Measurements from ENCODE around the gene GABRA4.

GABRA4 gene

GRCh38 chr4:46993075-46994006, at the start of gene GABRA4:
Gene GABRA4 (minus strand): TSS chr4:46993581. CDS start chr4:46993424, 157 bp downstream.
- in situ Hi-C loops (cut with HindIII; ENCODE audit: low sequenced_read_pairs), result no loop called here

DNA sequence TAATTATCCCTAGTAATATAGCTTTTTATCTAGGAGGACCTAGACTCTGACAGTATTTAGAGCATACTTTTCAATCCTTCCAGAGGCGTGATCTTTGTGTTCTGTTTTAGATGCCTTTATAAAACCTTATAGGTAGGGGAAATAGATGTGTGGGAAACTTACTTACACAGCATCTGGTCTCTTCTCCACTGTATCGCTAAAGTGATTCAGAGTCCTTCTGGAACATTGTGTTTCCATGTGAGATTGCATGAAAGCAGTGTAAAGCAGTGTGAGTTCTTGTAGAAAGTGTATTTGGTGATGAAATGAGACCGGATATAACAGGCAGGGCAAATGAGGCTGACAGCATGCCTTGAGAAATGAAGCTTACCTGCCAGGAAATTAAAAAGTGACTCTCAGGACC, 47.4 kb upstream of the GABRA4 start:
- in situ Hi-C loops (cut with HindIII; ENCODE audit: low sequenced_read_pairs), result no loop called here

DNA sequence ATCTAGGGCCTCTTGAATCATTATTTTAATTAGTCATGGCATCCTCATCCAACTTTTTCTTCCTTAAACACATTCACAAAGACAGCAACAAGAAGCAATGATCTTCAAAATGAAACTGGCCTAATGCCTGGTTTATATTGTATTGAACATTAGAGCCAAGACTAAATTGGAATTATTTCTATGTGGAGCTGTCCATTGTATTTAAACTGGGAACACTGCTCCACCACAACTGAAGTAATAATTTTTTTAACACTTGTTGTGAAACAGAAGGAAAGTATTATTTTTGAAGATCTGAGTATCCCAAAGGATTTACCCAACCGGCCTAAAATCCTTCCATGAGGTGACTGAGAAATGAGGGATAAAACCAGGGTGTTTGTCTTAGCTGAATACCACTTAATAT, 44.9 kb upstream of the GABRA4 start:
- in situ Hi-C loops (cut with HindIII; ENCODE audit: low sequenced_read_pairs), result no loop called here

- in situ Hi-C loops (cut with HindIII; ENCODE audit: low sequenced_read_pairs), result no loop called here
Observed at GRCh38 chr4:47032405-47033106, 39.2 kb upstream of the GABRA4 start.

DNA sequence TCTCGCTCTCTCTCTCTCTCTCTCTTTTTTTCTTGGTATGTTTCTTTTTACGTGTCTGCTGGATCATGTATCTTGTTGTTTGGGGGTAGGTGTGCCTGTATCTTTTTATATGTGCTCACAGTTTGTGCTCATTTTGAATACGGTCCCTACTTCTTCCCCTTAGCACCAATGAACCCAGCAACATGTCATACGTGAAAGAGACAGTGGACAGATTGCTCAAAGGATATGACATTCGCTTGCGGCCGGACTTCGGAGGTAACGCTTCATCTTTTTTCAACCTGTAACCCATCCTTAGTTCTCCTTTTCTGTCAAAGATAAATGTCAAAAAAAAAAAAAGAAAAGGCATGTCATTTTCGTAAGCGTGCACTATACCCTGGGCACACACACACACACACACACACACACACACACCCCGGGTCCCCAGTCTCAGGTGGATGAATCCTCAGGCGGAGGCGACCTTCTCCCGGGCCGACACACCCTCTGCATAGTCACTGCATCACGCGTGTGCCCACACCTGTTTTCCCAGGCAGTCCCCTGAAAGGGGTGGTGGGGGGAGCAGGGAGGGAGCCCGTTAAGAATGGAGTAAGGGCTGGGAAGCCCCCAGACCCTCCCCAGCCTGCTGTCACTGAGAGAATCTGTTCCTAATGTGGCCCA, 38.5 kb upstream of the GABRA4 start:
- in situ Hi-C loops (cut with HindIII; ENCODE audit: low sequenced_read_pairs), result no loop called here

DNA sequence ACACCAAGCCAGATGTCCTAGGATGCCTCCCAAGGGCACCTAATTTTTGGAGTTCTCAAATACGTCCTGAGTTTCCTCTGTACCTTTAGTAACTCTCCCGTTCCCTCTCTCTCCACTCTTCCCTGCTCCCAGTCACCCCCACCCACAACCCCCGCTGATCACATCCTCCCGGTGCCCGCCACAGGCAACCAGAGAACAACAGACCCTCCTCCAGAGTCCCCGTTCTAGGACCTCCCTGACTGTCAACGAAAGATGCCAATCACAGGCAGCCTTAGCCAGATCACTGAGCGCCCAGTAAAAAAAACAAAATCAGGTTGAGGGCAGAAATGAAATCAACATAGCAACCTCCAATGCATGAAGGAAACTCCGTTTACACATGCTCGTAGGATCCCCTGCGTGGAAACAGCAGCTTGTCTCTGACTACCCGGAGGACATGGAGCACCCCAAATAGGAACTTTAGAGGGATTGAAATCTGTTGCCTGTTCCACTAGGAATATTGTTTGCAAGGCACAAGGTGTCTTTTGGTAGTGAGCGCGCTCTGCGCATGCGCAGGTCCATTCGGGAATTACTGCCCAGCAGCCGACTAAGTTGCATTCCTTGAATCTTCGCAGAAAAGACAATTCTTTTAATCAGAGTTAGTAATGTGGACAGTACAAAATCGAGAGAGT, 37.8 kb upstream of the GABRA4 start, which contains the start of gene GABRB1:
Gene GABRB1, plus strand, starts transcription at position 557 of the 668 bp plus-strand sequence.
- in situ Hi-C loops (cut with HindIII; ENCODE audit: low sequenced_read_pairs), result no loop called here

DNA sequence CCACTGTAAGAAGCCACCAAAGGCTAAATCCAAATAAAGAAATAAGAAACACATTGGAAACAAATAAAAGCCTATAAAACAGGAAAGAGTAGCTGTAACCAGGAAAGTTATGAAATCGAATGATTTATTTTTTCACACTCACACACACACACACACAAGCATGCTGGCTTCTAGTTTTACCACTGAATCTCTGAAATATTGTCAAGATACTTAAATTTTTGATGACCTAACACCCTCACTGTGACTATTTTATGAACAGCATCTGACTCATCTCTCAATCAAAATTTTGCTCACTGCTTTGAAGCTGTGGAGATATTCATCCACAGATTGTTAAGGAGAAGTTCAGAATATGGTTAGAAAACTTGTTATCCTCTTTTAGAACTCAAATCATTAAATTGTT, 24.1 kb upstream of the GABRA4 start:
- in situ Hi-C loops (cut with HindIII; ENCODE audit: low sequenced_read_pairs), result no loop called here

DNA sequence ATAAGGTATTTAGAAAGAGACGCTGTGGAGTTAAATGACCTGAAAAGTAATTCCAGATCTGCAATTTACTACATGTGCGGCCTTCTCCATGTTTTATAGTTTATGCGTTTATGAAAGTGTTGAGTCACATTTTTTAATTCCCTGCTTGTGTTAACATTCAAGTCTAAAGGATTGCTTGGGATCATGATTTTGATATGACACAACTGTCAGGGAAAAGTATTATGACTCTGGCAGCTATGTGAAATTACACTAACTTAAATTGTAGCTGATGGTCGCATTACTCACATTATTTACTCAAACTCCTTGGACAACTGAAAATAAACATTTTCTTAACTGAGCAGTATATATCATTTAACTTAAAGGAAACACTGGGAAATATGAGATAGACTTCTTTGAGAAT, 23.7 kb upstream of the GABRA4 start:
- in situ Hi-C loops (cut with HindIII; ENCODE audit: low sequenced_read_pairs), result no loop called here

- in situ Hi-C loops (cut with HindIII; ENCODE audit: low sequenced_read_pairs), result loop anchor here (5.0 kb wide), 1 partner anchor 49 kb away; no protein-coding TSS in a partner anchor
Observed at GRCh38 chr4:47013373-47013772, 20.0 kb upstream of the GABRA4 start.

DNA sequence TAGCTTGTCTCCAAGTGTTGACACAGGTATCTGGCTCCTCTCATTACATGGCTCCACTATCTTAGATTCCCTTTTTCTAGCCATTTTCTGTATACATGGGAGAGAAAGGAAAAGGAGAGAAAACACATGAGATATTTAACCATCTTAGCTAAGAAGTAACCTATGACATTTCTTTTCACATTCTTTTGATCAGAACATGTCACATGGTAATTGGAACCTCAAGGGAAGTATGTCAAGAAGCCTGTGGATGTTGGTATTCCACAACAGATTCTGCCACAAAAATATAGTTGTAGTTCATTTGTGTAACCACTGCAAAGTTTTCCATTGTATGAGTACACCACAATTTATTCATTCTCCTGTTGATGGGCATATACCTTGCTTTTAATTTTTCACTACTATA, 19.3 kb upstream of the GABRA4 start:
- in situ Hi-C loops (cut with HindIII; ENCODE audit: low sequenced_read_pairs), result loop anchor here (5.0 kb wide), 1 partner anchor 50 kb away; no protein-coding TSS in a partner anchor

DNA sequence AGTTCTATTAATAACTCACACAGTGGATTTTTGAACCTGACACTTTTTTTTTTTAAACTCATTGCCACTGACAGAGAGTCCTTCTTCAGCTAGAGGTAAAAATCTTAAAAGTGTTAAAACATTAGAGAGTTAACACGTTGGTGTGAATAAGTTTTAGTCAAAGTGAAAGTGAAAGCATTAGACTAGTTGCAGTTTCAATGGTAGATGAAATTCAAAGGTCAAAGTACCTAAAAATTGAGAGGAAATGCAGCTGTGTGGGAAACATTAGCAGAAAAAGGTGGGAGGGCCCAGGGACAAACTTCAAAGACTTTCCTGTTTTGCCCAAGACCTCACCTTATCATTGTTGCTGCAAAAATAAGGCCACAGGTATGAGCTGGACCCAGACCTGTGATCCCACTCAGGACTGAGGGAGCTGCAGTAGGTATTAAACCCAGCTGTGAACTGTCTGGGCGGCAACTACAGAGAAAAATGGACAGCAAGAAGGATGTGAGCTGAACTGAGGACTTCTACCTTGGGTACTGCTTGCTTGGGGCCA, 17.6 kb upstream of the GABRA4 start:
- in situ Hi-C loops (cut with HindIII; ENCODE audit: low sequenced_read_pairs), result loop anchor here (5.0 kb wide), 1 partner anchor 51 kb away; no protein-coding TSS in a partner anchor

- in situ Hi-C loops (cut with HindIII; ENCODE audit: low sequenced_read_pairs), result loop anchor here (5.0 kb wide), 1 partner anchor 52 kb away; no protein-coding TSS in a partner anchor
Observed at GRCh38 chr4:47010347-47010911, 17.0 kb upstream of the GABRA4 start.

GRCh38 chr4:47002580-47002979, 9.2 kb upstream of the GABRA4 start:
- in situ Hi-C loops (cut with HindIII; ENCODE audit: low sequenced_read_pairs), result no loop called here

DNA sequence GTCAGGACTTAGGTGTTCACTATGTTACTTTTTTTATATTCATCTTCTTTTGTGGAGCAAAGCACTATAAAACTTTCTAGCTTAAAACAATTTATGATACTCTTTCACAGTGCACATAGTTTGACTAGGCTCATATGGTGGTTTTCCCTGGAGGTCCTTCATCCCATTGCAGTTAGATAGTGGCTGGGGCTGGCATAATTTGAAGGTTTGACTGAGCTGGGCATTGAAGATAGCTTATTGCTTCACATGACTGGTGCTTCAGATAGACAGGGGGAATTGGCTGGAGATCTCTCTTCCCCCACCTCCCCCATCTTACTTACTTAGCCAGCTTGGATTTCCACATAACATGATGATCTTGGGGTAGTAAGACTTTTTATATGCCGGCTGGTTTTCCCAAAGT, 7.0 kb upstream of the GABRA4 start:
- in situ Hi-C loops (cut with HindIII; ENCODE audit: low sequenced_read_pairs), result no loop called here

- in situ Hi-C loops (cut with HindIII; ENCODE audit: low sequenced_read_pairs), result no loop called here
Observed at GRCh38 chr4:46999566-46999965, 6.2 kb upstream of the GABRA4 start.

DNA sequence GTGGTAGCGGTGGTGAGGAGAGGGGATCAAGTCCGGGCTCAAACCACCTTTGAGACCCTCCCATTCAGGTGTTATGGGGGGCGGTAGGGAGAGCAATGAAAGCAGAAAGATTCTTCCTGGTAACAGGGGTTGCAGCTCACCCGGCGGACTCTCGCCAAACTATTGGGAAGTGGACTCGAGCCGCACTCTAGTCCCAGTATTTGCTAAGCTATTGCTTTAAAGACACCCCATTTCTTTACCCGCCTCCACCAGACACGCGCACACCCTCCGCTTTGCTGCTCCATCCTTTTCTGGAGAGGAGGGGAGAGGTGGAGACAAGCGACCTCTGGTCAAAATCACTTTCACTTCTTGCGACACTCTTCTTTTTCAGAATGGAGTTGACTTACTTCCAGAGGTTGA, 625 bp upstream of the GABRA4 start:
- in situ Hi-C loops (cut with HindIII; ENCODE audit: low sequenced_read_pairs), result no loop called here

- in situ Hi-C loops (cut with HindIII; ENCODE audit: low sequenced_read_pairs), result no loop called here
Observed at GRCh38 chr4:46992338-46992737, 1.0 kb downstream of the GABRA4 start.

GRCh38 chr4:46986922-46987638, 6.3 kb downstream of the GABRA4 start:
- in situ Hi-C loops (cut with HindIII; ENCODE audit: low sequenced_read_pairs), result no loop called here

DNA sequence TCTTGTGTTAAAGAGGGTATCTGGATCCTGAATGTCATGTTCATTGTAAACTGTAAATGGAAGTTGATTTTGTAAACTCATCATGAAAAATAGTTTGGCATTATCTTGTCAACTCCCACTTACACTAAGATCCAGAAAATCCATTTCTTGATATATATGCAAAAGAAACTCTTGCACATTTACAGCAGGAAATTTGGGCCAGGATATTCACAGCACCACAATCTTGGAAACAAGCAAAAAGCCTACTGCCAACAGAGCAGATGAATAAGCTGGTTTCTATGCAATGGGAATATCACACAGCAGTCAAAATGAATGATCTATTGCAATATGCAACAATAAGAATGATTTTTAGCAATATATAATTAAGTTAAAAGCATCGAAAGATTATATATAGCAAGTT, 8.6 kb downstream of the GABRA4 start:
- in situ Hi-C loops (cut with HindIII; ENCODE audit: low sequenced_read_pairs), result no loop called here

Measured in endothelial cell of hepatic sinusoid (primary cell).